T1000 (cell line): Measurements from ENCODE around the gene SENP3.

Experiments used
- DNase-seq: peaks from one replicate; lab custom pipeline; 2025; ENCODE audit warnings: mixed read lengths; lab: John Stamatoyannopoulos, UW

SENP3 gene

DNA sequence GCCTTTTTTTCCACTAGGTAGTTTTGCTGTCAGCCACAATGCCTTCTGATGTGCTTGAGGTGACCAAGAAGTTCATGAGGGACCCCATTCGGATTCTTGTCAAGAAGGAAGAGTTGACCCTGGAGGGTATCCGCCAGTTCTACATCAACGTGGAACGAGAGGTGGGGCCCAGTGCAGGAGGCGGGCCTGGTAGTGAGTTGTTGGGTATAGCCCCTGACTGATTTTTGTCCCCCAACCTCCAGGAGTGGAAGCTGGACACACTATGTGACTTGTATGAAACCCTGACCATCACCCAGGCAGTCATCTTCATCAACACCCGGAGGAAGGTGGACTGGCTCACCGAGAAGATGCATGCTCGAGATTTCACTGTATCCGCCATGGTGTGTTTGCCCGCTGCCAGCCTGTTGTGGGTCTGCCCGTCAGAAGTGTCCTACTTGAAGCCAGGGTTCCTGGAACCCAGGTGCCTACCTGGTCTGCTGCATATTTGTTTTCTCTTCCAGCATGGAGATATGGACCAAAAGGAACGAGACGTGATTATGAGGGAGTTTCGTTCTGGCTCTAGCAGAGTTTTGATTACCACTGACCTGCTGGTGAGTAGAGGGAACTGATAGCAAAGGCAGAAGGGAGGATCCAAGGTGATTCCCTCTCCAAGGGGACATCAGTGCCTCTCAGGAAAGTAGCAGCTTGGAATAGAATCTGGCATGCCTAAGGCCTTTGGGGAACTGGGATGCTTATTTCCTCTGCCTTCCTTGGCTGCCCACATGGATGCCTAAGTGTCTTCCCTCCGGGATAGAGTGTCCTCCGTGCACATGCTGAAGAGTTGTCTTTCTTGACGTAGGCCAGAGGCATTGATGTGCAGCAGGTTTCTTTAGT, 15.8 kb downstream of the SENP3 start:
- DNase-seq, result no peak

DNA sequence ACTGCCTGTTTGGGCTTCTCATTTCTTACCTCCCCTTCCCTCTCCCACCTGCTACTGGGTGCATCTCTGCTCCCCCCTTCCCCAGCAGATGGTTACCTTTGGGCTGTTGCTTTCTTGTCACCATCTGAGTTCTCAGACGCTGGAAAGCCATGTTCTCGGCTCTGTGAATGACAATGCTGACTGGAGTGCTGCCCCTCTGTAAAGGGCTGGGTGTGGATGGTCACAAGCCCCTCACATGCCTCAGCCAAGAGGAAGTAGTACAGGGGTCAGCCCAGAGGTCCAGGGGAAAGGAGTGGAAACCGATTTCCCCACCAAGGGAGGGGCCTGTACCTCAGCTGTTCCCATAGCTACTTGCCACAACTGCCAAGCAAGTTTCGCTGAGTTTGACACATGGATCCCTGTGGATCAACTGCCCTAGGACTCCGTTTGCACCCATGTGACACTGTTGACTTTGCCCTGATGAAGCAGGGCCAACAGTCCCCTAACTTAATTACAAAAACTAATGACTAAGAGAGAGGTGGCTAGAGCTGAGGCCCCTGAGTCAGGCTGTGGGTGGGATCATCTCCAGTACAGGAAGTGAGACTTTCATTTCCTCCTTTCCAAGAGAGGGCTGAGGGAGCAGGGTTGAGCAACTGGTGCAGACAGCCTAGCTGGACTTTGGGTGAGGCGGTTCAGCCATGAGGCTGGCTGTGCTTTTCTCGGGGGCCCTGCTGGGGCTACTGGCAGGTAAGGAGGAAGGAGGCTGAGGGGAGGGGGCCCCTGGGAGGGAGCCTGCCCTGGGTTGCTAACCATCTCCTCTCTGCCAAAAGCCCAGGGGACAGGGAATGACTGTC, 17.5 kb downstream of the SENP3 start, which contains the start of gene CD68:
TSS of gene CD68 (plus strand) at position 638 of the 833 bp plus-strand sequence. CDS start at position 678, 40 bp downstream.
- DNase-seq, result peak; percentile 81

DNA sequence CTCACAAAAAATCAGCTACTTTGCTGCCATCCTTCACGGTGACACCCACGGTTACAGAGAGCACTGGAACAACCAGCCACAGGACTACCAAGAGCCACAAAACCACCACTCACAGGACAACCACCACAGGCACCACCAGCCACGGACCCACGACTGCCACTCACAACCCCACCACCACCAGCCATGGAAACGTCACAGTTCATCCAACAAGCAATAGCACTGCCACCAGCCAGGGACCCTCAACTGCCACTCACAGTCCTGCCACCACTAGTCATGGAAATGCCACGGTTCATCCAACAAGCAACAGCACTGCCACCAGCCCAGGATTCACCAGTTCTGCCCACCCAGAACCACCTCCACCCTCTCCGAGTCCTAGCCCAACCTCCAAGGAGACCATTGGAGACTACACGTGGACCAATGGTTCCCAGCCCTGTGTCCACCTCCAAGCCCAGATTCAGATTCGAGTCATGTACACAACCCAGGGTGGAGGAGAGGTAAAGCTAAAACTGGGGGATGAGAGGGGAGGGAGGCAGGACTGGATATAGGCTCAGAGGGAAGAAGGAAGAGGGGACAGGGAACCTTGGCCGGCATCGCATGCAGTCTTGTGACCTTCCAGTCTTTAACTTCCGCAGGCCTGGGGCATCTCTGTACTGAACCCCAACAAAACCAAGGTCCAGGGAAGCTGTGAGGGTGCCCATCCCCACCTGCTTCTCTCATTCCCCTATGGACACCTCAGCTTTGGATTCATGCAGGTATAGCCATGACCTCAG, 18.3 kb downstream of the SENP3 start:
- no peak for DNase-seq

DNA sequence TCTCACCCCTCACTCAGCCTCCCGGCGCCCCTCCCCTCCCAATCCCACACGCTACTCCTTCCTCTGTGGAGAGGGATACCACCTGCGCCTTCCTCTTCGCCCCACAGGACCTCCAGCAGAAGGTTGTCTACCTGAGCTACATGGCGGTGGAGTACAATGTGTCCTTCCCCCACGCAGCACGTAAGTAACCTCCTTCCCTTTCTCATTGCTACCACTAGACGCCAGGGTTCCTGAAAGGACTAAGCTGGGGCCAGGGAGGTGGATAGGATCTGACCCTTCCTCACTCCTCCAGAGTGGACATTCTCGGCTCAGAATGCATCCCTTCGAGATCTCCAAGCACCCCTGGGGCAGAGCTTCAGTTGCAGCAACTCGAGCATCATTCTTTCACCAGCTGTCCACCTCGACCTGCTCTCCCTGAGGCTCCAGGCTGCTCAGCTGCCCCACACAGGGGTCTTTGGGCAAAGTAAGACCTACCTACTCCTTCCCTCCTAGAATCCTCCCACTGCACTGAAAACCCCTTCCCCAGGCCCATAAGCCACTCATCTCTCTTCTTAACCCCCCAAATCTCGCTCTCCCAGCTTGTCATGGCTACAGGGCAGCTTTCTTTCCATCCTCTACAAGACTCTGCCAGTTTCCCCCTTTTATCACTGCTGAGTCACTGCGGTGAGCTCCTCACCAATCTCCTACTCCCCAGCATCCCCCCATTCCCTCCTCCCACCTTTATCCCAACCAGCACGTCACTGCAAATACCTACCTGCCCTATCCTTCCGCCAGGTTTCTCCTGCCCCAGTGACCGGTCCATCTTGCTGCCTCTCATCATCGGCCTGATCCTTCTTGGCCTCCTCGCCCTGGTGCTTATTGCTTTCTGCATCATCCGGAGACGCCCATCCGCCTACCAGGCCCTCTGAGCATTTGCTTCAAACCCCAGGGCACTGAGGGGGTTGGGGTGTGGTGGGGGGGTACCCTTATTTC, 19.2 kb downstream of the SENP3 start:
- DNase-seq, result no peak

DNA sequence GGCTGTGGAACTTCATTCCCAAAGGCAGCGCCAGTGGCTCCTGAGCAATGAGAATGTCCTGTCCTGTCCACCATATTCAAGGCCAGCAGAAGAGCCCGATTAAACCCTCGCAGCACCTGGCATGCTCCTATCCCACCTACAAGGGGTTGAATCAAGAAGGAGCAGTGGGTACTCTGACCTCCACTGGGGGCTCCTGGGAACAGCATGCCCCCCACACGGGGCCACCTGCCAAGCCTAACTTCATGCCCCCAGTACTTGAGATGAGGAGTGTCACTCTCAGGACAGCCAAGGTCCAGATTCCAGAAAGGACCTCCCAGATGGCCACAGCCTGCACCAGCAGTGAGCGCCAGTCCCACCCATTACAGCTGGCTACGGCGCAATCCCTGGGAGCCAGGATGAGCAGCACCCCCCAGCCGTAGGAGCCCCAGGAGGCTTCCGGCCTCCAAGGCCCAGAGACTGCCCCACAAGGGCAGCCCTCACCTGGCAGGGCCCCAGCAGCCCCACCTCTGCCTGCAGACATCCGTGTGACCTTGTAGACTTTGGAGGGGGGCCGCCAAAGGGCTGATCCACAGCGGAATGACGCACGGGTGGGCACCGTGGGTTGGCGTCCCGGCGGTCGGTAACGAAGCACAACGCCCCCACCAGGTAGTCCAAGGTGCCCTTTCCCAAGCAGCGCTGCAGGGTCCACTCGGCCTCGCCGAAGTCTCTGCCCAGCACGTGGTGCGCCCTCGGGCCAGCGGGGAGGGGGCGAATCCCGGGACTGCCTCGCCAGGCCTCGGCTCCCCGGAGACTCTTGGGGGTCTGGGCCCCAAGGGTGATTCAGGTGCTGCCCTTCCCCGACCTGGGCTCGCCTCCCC, 20.9 kb downstream of the SENP3 start:
- DNase-seq, result no peak

DNA sequence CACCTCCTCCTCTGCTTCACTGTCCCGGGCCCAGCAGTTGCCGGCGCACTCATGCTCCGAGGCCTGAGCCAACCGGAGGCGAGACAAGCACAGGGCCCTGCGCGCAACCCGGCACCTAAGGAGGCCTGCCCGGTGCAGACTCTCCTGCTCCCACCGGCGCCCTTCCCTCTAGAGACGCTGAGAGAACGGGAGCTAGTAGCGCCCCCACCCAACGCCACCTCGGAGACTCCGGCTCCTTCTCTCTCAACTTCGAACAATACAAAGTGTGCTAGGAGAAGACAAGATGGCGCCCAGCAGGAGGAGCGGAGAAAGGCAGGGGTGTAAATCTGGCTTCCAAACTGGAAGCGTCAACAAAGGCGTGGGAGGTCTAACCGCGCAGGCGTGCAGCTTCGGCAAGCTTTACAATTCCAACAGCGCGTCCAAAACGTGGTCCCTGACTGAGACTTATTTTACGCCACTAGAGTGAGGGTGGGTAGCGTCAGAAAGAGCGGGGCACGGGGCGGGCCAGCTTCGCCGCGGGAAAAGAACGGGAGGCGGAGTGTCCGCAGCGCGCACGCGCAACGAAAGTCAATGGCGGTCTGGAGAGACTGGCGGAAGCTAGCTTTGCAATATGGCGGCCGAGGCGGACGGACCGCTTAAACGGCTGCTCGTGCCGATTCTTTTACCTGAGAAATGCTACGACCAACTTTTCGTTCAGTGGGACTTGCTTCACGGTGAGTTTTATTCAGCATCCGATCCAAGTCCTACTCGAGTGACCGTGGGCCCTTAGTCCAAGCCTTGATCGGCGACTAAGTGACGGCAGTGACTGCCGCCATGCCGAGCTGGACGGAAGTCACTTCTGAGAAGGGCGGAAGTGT, 21.8 kb downstream of the SENP3 start, which contains the start of gene MPDU1:
TSS of gene MPDU1 (plus strand) at position 600 of the 857 bp plus-strand sequence. CDS start at position 611, 11 bp downstream.
- peak; percentile 93 for DNase-seq

DNA sequence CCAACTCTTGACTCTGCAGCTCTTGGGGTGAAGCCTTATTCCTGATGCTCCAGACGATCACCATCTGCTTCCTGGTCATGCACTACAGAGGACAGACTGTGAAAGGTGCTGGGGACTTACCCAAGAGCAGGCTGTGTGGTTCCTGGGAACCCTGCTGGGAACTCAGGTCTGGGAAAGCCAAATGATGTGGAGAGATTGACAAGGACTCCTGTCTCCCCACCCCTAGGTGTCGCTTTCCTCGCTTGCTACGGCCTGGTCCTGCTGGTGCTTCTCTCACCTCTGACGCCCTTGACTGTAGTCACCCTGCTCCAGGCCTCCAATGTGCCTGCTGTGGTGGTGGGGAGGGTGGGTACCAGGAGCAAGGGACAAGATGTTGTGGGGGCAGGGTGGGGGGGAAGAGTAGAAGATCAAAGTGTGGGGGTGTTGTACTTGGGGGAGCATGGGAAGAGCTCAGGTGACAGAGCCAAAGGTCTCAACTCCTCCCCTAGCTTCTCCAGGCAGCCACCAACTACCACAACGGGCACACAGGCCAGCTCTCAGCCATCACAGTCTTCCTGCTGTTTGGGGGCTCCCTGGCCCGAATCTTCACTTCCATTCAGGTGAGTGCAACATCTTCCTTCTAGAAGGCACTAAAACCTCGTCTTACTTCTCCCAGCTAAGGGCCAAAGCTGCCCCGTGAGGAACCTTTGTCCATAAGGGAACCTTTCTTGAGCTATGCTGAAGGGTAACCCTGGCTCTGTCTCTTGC, 25.1 kb downstream of the SENP3 start:
- DNase-seq, result no peak

DNA sequence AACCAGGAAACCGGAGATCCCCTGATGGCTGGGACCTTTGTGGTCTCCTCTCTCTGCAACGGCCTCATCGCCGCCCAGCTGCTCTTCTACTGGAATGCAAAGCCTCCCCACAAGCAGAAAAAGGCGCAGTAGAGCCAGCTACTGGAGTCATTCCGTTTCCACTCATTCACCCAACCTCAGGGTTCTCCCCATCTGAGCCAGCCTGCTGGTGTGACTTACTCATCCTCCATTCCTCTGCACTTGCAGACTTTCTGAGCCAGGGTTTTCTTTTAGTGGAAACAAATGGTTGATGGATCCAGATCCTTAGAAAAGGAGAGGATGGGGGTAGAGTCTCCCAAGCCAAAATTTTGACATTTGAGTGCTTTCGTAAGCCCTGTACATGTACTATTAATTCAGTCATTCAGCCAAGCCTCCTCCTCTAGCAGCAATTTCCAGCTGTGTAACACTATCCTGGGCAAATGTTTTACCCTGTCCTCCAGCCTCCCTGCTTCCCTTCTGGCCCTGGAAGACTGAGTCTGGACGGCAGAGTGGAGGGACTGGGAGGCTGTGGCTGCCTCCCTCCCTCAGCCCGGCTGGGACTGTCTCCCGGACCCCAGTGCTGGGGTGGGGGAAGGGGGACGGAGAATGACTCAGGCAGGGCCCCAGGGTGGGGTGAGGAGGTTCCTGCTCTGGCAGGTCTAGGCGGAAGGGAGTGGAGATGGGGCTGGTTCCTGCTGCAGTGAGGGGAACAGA, 25.9 kb downstream of the SENP3 start:
- peak; percentile 68 for DNase-seq

DNA sequence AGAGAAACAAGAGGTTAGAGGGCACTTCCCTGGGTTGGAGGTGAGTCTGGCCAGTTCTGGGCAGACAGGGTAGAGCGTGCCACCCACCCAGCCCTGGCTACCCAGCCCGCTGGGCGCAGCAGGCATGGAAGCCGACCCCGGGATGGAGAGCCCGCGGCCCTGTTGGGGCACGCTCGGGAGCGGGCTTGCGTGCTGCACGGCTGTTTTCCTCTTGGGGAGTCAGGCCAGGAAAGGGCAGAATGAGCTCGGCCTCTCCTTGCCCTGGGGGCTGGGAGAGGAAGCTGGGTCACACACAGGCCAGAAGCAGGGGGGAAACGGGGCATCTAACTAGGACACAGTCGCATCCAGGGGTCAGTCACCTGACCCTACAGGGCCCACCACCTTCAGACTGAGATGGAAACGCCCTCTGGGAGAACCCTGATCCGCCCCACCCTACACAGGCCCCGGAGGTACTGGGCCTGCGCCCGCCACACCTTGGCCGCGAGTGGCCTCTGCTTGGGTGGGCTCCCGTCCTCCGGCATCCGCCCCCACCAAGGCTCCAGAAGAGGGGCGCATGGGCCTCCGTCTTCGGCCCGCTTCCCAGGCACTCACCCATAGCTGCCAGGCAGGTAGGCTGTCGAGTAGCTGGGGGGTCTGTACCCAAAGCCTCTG, 27.0 kb downstream of the SENP3 start:
- no peak for DNase-seq

DNA sequence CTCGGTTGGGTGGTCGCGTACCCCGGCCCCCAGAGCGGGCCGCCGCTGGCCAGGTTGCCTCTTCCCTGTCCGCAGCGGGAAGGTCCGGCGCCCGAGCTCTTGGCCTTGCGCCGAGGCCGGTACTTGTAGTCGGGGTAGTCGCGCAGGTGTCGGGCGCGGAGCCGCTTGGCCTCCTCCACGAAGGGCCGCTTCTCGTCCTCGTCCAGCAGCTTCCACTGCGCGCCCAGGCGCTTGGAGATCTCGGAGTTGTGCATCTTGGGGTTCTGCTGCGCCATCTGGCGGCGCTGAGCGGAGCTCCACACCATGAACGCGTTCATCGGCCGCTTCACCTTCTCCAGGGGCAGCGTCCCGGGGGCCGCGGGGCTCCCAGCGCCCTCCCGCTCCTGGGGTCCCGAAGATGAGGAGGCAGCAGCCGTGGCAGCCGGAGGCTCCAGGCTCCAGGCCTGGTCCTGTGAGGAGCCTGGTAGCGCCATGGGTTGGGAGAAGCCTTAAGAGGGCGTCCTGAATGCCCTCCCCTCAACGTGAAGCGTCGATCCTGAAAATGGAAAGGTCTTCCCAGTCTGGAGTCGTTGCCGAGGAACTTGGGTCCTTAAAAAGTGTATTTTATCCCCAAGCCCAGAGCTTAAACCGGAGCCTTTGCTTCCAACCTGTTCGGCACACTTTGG, 27.6 kb downstream of the SENP3 start:
- DNase-seq, result peak; percentile 64

DNA sequence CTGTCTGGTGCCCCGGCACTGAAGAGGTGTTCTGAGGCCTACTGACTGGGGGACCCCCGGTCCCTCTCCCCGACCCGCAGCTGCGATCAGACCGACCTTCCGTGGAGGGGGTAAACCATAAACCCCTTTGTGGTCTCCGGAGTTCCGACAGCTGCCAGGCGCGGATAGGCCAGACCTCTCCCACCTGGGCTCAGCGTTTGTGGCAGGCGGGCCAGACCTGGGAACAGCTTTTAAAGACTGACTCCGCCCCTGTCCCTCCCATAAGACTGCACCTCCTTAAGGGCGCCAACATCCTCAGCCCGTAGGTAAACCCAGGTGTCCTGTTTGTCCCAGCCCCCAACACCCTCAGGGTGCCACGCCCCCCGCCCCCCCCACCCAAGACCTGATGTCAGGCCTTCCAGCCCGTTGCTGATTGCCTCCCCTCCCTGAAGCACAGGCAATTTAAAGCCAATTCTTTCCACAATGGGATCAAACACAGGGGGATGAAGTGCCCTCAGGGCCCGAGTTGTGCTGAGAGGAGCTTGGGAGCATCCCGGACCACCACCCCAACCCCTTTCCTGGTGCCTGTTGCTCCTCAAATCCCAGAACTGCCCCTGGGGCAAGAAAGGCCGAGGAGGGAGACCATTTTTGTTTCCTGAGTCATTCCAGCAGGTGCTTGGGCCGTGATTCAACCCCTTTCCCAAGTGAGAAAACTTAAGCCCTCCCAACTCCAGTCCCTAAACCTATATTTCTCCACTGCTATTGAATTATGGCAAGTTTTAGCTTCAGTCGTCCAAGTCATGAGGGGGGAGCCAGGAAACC, 28.4 kb downstream of the SENP3 start, which contains the start of gene SOX15:
TSS of gene SOX15 (minus strand) at position 204 of the 801 bp plus-strand sequence. CDS start 418 bp downstream, outside the sequence.
- DNase-seq, result peak; percentile 66

DNA sequence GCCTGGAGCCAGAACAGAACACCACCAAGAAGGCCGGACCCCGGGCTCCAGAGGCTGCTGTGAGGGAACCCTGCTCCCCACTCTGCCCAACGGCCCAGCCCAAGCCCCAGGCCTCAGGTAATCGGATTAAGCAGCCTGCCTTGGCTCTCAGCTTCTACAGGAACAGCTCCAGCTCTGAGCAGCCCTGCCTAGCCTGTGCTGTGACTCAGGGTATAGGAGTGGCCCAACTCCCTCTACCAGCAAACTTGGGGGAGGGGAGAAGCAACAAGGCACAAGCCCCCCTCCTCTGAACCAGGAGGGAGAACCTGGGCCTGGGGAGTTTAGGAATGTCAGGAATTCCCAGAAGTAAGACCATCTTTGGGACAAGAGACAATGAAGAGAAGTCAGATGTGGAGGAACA, 29.0 kb downstream of the SENP3 start:
- peak; percentile 49 for DNase-seq

DNA sequence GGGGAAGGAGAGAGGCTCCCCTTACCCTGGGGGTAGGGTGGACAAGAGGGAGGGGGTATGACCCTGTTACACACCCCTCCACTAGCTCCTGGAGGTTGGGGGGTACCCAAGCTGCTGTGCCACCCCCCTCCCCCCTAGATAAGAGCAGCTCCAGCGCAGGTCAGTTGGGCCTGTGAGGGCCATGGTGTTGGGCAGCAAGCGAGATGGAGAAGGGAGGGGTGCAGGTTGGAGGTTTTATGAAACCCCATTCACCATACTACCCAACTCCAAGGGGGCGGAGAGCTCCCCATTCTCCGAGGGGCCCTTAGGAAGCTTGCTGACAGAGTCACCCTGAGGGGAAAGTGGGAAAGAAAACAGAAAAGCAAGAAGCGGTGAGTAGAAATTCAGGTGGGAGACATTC, 29.9 kb downstream of the SENP3 start:
- no peak for DNase-seq

DNA sequence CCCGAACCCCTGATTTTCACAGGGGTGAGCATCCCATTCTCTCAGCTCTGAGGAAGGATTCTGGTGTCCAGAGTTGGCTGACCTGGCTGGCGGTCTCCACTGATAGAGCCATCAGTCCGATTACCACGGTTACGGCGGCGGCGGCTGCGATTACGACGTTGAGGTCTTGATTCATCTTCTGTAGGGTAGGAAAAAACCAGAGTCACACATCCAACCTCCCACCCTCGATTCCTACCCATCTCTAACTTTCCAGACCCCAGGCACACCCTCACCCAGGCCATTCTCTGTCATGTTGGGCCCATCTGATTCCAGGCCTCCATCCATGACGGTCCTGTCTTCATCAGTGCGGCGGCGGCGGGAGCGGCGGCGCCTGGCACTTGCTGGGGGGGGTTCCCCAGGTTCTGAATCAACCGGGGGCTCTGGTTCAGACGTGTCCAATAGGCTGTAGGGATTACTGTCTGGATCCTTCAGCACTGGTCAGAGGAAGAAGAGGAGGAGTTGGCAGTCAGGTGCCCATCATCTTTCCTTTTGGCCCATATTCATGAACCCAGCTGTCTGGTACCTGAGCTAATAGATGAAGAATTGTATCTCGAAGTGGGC, 30.8 kb downstream of the SENP3 start:
- DNase-seq, result no peak

DNA sequence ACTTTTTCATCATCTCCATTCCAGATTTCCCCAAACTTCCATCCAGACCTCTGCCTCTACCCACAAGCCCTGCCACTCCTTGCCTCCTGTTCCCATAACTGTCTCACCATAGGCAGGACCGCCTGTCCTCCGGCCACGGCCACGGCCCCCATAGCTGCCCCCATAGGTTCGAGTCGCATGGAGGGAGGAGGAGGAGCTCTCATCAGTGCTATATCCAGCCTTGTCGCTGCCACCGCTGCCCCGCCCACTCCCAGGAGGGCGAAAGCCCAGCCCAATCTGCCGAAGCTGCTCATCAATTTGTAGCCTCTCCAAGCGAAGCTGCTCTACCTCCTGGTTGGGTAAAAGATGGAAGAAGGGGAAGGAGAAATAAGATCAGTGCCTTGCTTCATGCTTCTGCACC, 31.6 kb downstream of the SENP3 start:
- no peak for DNase-seq
